DND-41 (cell line): ENCODE data around the gene ATP8A2.

Source experiments
- ATAC-seq: fragments of 200-7000 bp; cut with Tn5 transposase; 3 replicates; pipeline ENCODE4 v1.9.1; 2021; ENCODE audit warnings: low read depth; ENCODE audit not compliant: insufficient read depth
- DNase-seq: peaks from one replicate; pipeline ENCODE4 v3.0.0-alpha.2; 2020
- H2AFZ ChIP-seq: 2 replicates; pipeline ENCODE4 v1.6.0; 2012; ENCODE audit warnings: low read depth, low read length
- H3K27ac ChIP-seq: 2 replicates; pipeline ENCODE4 v1.5.1; 2012; ENCODE audit warnings: low read length, inconsistent platforms
- H3K27me3 ChIP-seq: fragments of 200-600 bp; sonication (generic); 2 replicates; pipeline ENCODE4 v1.6.0; 2012; ENCODE audit warnings: low read length, mild to moderate bottlenecking, inconsistent platforms; ENCODE audit not compliant: insufficient read depth, poor library complexity
- H3K36me3 ChIP-seq: 2 replicates; pipeline ENCODE4 v1.5.1; 2012; ENCODE audit warnings: low read length, inconsistent platforms; ENCODE audit not compliant: insufficient read depth
- H3K4me1 ChIP-seq: 2 replicates; pipeline ENCODE4 v1.5.1; 2012; ENCODE audit warnings: mild to moderate bottlenecking, low read length; ENCODE audit not compliant: insufficient read depth
- H3K4me2 ChIP-seq: 2 replicates; pipeline ENCODE4 v1.6.0; 2012; ENCODE audit warnings: mild to moderate bottlenecking, moderate library complexity, low read length, inconsistent platforms; ENCODE audit not compliant: insufficient read depth
- H3K4me3 ChIP-seq, 2 experiments: fragments of 200-600 bp in 1 of 2; shearing (Covaris generic) in 1 of 2; 2 replicates each; pipeline ENCODE4 v1.5.1; 2012 to 2016; ENCODE audit warnings: inconsistent platforms in 2 of 2, low read length in 2 of 2, mild to moderate bottlenecking in 2 of 2, low read depth in 1 of 2, moderate library complexity in 1 of 2
- H3K79me2 ChIP-seq: 2 replicates; pipeline ENCODE4 v1.6.0; 2012; ENCODE audit warnings: low read length, inconsistent platforms; ENCODE audit not compliant: insufficient read depth
- H3K9ac ChIP-seq: 2 replicates; pipeline ENCODE4 v1.6.0; 2012; ENCODE audit warnings: low read depth, mild to moderate bottlenecking, inconsistent platforms, low read length, moderate library complexity
- H3K9me3 ChIP-seq: 2 replicates; pipeline ENCODE4 v1.5.1; 2012; ENCODE audit warnings: low read length, moderate library complexity, mild to moderate bottlenecking, inconsistent platforms; ENCODE audit not compliant: insufficient read depth, severe bottlenecking
- H4K20me1 ChIP-seq: 2 replicates; pipeline ENCODE4 v1.6.0; 2012; ENCODE audit warnings: low read length; ENCODE audit not compliant: insufficient read depth
- EZH2 ChIP-seq: IDR thresholded peaks from 3 replicates; pipeline ENCODE4 v1.6.1; 2012; ENCODE audit warnings: borderline replicate concordance, low read depth, mild to moderate bottlenecking, moderate library complexity, low read length, inconsistent platforms; ENCODE audit not compliant: severe bottlenecking
- TF ChIP-seq, protein P1 (sequence below): IDR thresholded peaks from 2 replicates; pipeline ENCODE4 v1.5.1; 2012; ENCODE audit warnings: borderline replicate concordance, low read length, moderate library complexity, mild to moderate bottlenecking; ENCODE audit not compliant: poor library complexity, severe bottlenecking; ENCODE audit errors: extremely low read depth

The ATP8A2 gene

DNA sequence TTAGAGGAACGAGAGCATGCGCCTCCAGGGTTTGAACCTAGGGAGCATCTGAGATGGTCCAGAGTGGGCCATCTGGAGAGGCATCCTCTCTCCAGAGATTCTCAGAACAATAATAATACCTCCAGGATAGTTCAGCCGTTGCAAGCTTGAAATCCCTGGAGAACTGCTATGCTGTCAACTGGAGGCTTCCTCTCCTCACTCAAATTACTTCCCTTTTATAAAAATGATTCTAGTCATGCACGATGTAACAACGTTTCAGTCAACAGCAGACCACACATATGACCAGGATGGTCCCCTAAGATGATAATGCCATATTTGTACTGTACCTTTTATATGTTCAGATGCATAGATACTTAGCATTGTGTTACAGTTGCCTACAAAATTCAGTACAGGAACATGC, 571.3 kb downstream of the ATP8A2 start:
- no peaks in the 10 kb centered on the region for H3K79me2 ChIP-seq
- H3K36me3 ChIP-seq: no peaks in the 10 kb centered on the region
- no peak overlapping the region for H3K4me2 ChIP-seq
- H2AFZ ChIP-seq: no peak overlapping the region
- no peaks in the 10 kb centered on the region for H3K9me3 ChIP-seq
- H3K9ac ChIP-seq: no peak overlapping the region
- DNase-seq (no peak), ATAC-seq (no peak)
- H3K27ac ChIP-seq: no peak overlapping the region
- no peaks in the 10 kb centered on the region for H3K4me1 ChIP-seq
- H3K4me3 ChIP-seq: no peak overlapping the region
- no peak for TF ChIP-seq EZH2
- TF ChIP-seq, protein P1, sequence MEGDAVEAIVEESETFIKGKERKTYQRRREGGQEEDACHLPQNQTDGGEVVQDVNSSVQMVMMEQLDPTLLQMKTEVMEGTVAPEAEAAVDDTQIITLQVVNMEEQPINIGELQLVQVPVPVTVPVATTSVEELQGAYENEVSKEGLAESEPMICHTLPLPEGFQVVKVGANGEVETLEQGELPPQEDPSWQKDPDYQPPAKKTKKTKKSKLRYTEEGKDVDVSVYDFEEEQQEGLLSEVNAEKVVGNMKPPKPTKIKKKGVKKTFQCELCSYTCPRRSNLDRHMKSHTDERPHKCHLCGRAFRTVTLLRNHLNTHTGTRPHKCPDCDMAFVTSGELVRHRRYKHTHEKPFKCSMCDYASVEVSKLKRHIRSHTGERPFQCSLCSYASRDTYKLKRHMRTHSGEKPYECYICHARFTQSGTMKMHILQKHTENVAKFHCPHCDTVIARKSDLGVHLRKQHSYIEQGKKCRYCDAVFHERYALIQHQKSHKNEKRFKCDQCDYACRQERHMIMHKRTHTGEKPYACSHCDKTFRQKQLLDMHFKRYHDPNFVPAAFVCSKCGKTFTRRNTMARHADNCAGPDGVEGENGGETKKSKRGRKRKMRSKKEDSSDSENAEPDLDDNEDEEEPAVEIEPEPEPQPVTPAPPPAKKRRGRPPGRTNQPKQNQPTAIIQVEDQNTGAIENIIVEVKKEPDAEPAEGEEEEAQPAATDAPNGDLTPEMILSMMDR: no peak
- no peaks in the 10 kb centered on the region for H3K27me3 ChIP-seq
- H4K20me1 ChIP-seq: no peaks in the 10 kb centered on the region

DNA sequence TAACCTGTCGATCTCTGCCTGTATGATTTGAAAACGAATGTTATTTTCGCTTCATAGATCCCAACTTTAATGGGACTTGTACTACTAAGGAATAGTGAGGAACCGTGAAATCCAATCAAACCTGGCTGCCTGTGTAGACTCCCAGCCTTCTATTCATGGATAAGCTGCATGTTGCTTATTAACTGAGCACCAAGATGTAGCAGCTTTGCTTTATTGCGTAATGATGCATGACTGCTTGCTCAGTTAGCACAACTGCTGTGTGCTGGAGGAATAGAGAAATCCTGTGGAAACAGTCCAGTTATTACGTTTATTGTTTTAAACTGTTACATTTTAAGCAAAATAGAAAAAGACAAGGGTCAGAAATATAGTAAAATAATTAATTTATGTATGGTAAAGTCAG, 571.9 kb downstream of the ATP8A2 start:
- Histone ChIP-seq H3K9me3 (no peaks in the 10 kb centered on the region), H3K36me3 (no peaks in the 10 kb centered on the region), H2AFZ (no peak overlapping the region), H3K79me2 (no peaks in the 10 kb centered on the region), H3K4me1 (no peaks in the 10 kb centered on the region), H4K20me1 (no peaks in the 10 kb centered on the region), H3K27ac (no peak overlapping the region), H3K27me3 (no peaks in the 10 kb centered on the region), H3K9ac (no peak overlapping the region), H3K4me3 (no peak overlapping the region), H3K4me2 (no peak overlapping the region)
- no peak for DNase-seq
- no peak for ATAC-seq
- TF ChIP-seq, protein P1: no peak
- TF ChIP-seq EZH2: no peak

DNA sequence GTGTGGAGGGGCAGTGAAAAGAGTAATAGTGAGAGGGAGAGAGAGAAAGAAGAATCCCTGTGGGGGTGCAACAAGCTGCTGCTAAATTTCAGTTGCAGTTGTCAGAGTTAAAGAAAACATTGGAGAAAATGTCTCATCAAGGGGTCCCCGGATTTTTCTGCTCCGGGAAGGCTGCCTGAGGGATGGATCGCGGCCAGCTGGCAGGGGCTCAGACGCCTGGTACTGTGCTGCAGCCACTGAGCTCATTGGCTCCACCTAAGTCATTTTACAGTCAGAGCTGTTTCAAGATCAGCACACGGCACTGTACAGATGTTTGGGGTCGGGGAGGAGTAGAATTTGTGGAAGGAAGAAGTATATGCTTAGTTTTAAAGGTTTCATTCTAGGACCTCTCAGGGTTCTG, 573.8 kb downstream of the ATP8A2 start:
- H3K4me2 ChIP-seq: no peak overlapping the region
- no peaks in the 10 kb centered on the region for H3K27me3 ChIP-seq
- H3K4me1 ChIP-seq: no peaks in the 10 kb centered on the region
- no peaks in the 10 kb centered on the region for H3K9me3 ChIP-seq
- no peak for TF ChIP-seq EZH2
- TF ChIP-seq, protein P1: no peak
- ATAC-seq (no peak), DNase-seq (no peak)
- H2AFZ ChIP-seq: no peak overlapping the region
- H3K79me2 ChIP-seq: no peaks in the 10 kb centered on the region
- H3K27ac ChIP-seq: no peak overlapping the region
- no peak overlapping the region for H3K4me3 ChIP-seq
- no peak overlapping the region for H3K9ac ChIP-seq
- no peaks in the 10 kb centered on the region for H3K36me3 ChIP-seq
- H4K20me1 ChIP-seq: no peaks in the 10 kb centered on the region

DNA sequence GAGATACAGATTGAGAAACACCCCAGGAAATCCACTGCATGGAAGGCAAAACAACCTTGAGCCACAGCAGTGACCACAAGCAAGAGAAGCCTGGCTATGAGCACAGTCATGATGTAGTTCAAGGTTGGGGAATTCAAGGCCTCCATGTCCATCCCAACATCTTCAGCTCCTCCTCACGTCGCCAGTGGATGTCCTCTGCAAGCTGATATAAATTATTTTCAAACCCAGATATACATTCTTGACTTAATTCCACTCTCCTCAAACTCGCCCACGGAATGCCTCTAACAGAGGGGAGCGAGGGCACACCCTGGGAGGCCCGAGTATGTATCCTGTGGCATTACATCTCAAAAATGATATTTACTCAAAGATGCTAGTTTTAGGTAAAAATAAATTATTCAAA, 574.5 kb downstream of the ATP8A2 start:
- Histone ChIP-seq H2AFZ (no peak overlapping the region), H3K4me2 (no peak overlapping the region), H3K9me3 (no peaks in the 10 kb centered on the region), H4K20me1 (no peaks in the 10 kb centered on the region), H3K4me1 (peaks cover 2% of the 10 kb centered on the region), H3K79me2 (no peaks in the 10 kb centered on the region), H3K27me3 (no peaks in the 10 kb centered on the region), H3K27ac (no peak overlapping the region), H3K36me3 (no peaks in the 10 kb centered on the region), H3K9ac (no peak overlapping the region), H3K4me3 (no peak overlapping the region)
- DNase-seq (no peak), ATAC-seq (no peak)
- no peak for TF ChIP-seq EZH2
- TF ChIP-seq, protein P1: no peak
